DND-41 (cell line): ENCODE measurements around the gene HDGFL3.

Source experiments
- ATAC-seq: fragments of 200-7000 bp; cut with Tn5 transposase; 3 replicates; pipeline ENCODE4 v1.9.1; 2021; ENCODE audit warnings: low read depth; ENCODE audit not compliant: insufficient read depth
- DNase-seq: peaks from one replicate; pipeline ENCODE4 v3.0.0-alpha.2; 2020
- H2AFZ ChIP-seq: 2 replicates; pipeline ENCODE4 v1.6.0; 2012; ENCODE audit warnings: low read depth, low read length
- H3K27ac ChIP-seq: 2 replicates; pipeline ENCODE4 v1.5.1; 2012; ENCODE audit warnings: low read length, inconsistent platforms
- H3K27me3 ChIP-seq: fragments of 200-600 bp; sonication (generic); 2 replicates; pipeline ENCODE4 v1.6.0; 2012; ENCODE audit warnings: low read length, mild to moderate bottlenecking, inconsistent platforms; ENCODE audit not compliant: insufficient read depth, poor library complexity
- H3K36me3 ChIP-seq: 2 replicates; pipeline ENCODE4 v1.5.1; 2012; ENCODE audit warnings: low read length, inconsistent platforms; ENCODE audit not compliant: insufficient read depth
- H3K4me1 ChIP-seq: 2 replicates; pipeline ENCODE4 v1.5.1; 2012; ENCODE audit warnings: mild to moderate bottlenecking, low read length; ENCODE audit not compliant: insufficient read depth
- H3K4me2 ChIP-seq: 2 replicates; pipeline ENCODE4 v1.6.0; 2012; ENCODE audit warnings: mild to moderate bottlenecking, moderate library complexity, low read length, inconsistent platforms; ENCODE audit not compliant: insufficient read depth
- H3K4me3 ChIP-seq, 2 experiments: fragments of 200-600 bp in 1 of 2; shearing (Covaris generic) in 1 of 2; 2 replicates each; pipeline ENCODE4 v1.5.1; 2012 to 2016; ENCODE audit warnings: inconsistent platforms in 2 of 2, low read length in 2 of 2, mild to moderate bottlenecking in 2 of 2, low read depth in 1 of 2, moderate library complexity in 1 of 2
- H3K79me2 ChIP-seq: 2 replicates; pipeline ENCODE4 v1.6.0; 2012; ENCODE audit warnings: low read length, inconsistent platforms; ENCODE audit not compliant: insufficient read depth
- H3K9ac ChIP-seq: 2 replicates; pipeline ENCODE4 v1.6.0; 2012; ENCODE audit warnings: low read depth, mild to moderate bottlenecking, inconsistent platforms, low read length, moderate library complexity
- H3K9me3 ChIP-seq: 2 replicates; pipeline ENCODE4 v1.5.1; 2012; ENCODE audit warnings: low read length, moderate library complexity, mild to moderate bottlenecking, inconsistent platforms; ENCODE audit not compliant: insufficient read depth, severe bottlenecking
- H4K20me1 ChIP-seq: 2 replicates; pipeline ENCODE4 v1.6.0; 2012; ENCODE audit warnings: low read length; ENCODE audit not compliant: insufficient read depth
- CTCF ChIP-seq: IDR thresholded peaks from 2 replicates; pipeline ENCODE4 v1.5.1; 2012; ENCODE audit warnings: borderline replicate concordance, low read length, moderate library complexity, mild to moderate bottlenecking; ENCODE audit not compliant: poor library complexity, severe bottlenecking; ENCODE audit errors: extremely low read depth
- EZH2 ChIP-seq: IDR thresholded peaks from 3 replicates; pipeline ENCODE4 v1.6.1; 2012; ENCODE audit warnings: borderline replicate concordance, low read depth, mild to moderate bottlenecking, moderate library complexity, low read length, inconsistent platforms; ENCODE audit not compliant: severe bottlenecking

Gene HDGFL3

GRCh38 chr15:83200162-83200561 is 7.5 kb downstream of the HDGFL3 start:
- DNase-seq (no peak), ATAC-seq (no peak)
- Histone ChIP-seq H2AFZ (no peak overlapping the region), H3K9ac (no peak overlapping the region), H3K4me1 (peaks cover 11% of the 10 kb centered on the region; the same call in 1 of the 2 replicates), H3K9me3 (no peaks in the 10 kb centered on the region), H3K27me3 (no peaks in the 10 kb centered on the region), H3K4me2 (no peak overlapping the region), H3K79me2 (peaks cover 87% of the 10 kb centered on the region), H4K20me1 (peaks cover 5% of the 10 kb centered on the region; the same call in 1 of the 2 replicates), H3K36me3 (no peaks in the 10 kb centered on the region), H3K27ac (no peak overlapping the region), H3K4me3 (no peak overlapping the region)
- no peak for TF ChIP-seq EZH2

- Histone ChIP-seq H3K9me3 (no peaks in the 10 kb centered on the region), H3K4me3 (no peak overlapping the region), H3K27me3 (no peaks in the 10 kb centered on the region), H2AFZ (no peak overlapping the region), H4K20me1 (peaks cover 5% of the 10 kb centered on the region; the same call in 1 of the 2 replicates), H3K4me1 (0 out of 2 replicates have a peak, but pooled peaks cover 4% of the 10 kb centered on the region), H3K4me2 (no peak overlapping the region), H3K36me3 (no peaks in the 10 kb centered on the region), H3K9ac (no peak overlapping the region), H3K79me2 (peaks cover 87% of the 10 kb centered on the region), H3K27ac (no peak overlapping the region)
- DNase-seq (no peak), ATAC-seq (no peak)
- TF ChIP-seq CTCF, result no peak
- no peak for TF ChIP-seq EZH2
Observed at GRCh38 chr15:83199288-83199687, 8.3 kb downstream of the HDGFL3 start.

GRCh38 chr15:83198476-83198875 is 9.1 kb downstream of the HDGFL3 start:
- no peak overlapping the region for H3K4me3 ChIP-seq
- ATAC-seq, result no peak
- H4K20me1 ChIP-seq, result peaks cover 10% of the 10 kb centered on the region; the same call in 1 of the 2 replicates

GRCh38 chr15:83194528-83194927 is 13.1 kb downstream of the HDGFL3 start:
- H3K36me3 ChIP-seq, result no peaks in the 10 kb centered on the region
- no peak overlapping the region for H3K9ac ChIP-seq
- peaks cover 10% of the 10 kb centered on the region; the same call in 1 of the 2 replicates for H4K20me1 ChIP-seq
- H3K79me2 ChIP-seq, result peaks cover 84% of the 10 kb centered on the region
- H3K27ac ChIP-seq, result no peak overlapping the region
- H3K4me3 ChIP-seq, result no peak overlapping the region
- no peak for ATAC-seq
- no peaks in the 10 kb centered on the region for H3K27me3 ChIP-seq
- no peak overlapping the region for H2AFZ ChIP-seq
- no peak for DNase-seq
- H3K9me3 ChIP-seq, result no peaks in the 10 kb centered on the region
- H3K4me2 ChIP-seq, result no peak overlapping the region
- H3K4me1 ChIP-seq, result no peaks in the 10 kb centered on the region
- TF ChIP-seq EZH2, result no peak
- TF ChIP-seq CTCF, result no peak

More at GRCh38 chr15:83198476-83198875, 9.1 kb downstream of the HDGFL3 start:
- Histone ChIP-seq H3K4me2 (no peak overlapping the region), H3K9me3 (no peaks in the 10 kb centered on the region), H3K79me2 (peaks cover 89% of the 10 kb centered on the region), H3K27ac (no peak overlapping the region), H3K36me3 (no peaks in the 10 kb centered on the region), H3K27me3 (no peaks in the 10 kb centered on the region), H2AFZ (no peak overlapping the region), H3K9ac (no peak overlapping the region), H3K4me1 (0 out of 2 replicates have a peak, but pooled peaks cover 4% of the 10 kb centered on the region)
- TF ChIP-seq EZH2, result no peak
- no peak for TF ChIP-seq CTCF
- no peak for DNase-seq
